Esophagus squamous epithelium (tissue), 5 donors: Measurements from ENCODE around the gene UNC93B1. TPM values are rescaled to one million over a fixed set of nuclear protein-coding genes. Genes with fewer than 3 reads are reported as not detected.
"Not testable (repeated sequence)": the region's sequence is repeated elsewhere in the genome, so short reads cannot be mapped to it uniquely, and the experiment has no call there.

Source experiments
- DNase-seq: peaks from one replicate; lab custom pipeline; 2025; lab: John Stamatoyannopoulos, UW
- H3K27ac ChIP-seq, 4 donors: fragments of 200-600 bp; sonication (generic); one replicate each; pipeline ENCODE4 v1.5.1; 2016 to 2019; ENCODE audit warnings: mild to moderate bottlenecking in 1 of 4
- H3K27me3 ChIP-seq, 4 donors: fragments of 200-600 bp; sonication (generic); 1 replicate in 3 of 4; 2 replicates in 1 of 4; pipeline versions ENCODE4 v1.5.1 to v1.6.0; 2017 to 2021; ENCODE audit warnings: antibody characterized with exemption in 1 of 4
- H3K36me3 ChIP-seq, 3 donors: fragments of 200-600 bp; sonication (generic); one replicate each; pipeline ENCODE4 v1.5.1; 2016 to 2019
- H3K4me1 ChIP-seq, 3 donors: fragments of 200-600 bp; sonication (generic); one replicate each; pipeline ENCODE4 v1.5.1; 2017 to 2019
- H3K4me3 ChIP-seq, 4 donors: fragments of 200-600 bp; sonication (generic); 1 replicate in 3 of 4; 2 replicates in 1 of 4; pipeline ENCODE4 v1.5.1; 2016 to 2019; ENCODE audit warnings: mild to moderate bottlenecking in 2 of 4, moderate library complexity in 1 of 4
- H3K9me3 ChIP-seq, 3 donors: fragments of 200-600 bp; sonication (generic); one replicate each; pipeline ENCODE4 v1.5.1; 2016 to 2019
- WGBS, 2 donors: methylation state at CpG; one replicate each; pipeline ENCODE4 v1.1.5; 2018; 5-methylcytosine and 5-hydroxymethylcytosine counted together
- intact Hi-C: fragments of 100-400 bp; cut with DNase I; formaldehyde crosslinking; loops from one replicate; pipeline ENCODE4 v1.15.0; 2022
- total RNA-seq, 4 donors: library from RNA; depleted of rRNA; stranded (reverse); fragments of >200 nt; gene quantifications; one replicate each; pipeline ENCODE4 v1.1.0, GENCODE V29; 2016
- TF ChIP-seq, protein P1 (sequence below), 6 experiments: fragments of 450-650 bp in 4 of 6; fragments of 200-600 bp in 2 of 6; sonication (generic) in 2 of 6; IDR thresholded peaks; one replicate each; pipeline ENCODE4 v1.5.1; 2016 to 2019; ENCODE audit warnings: antibody characterized with exemption in 6 of 6, mild to moderate bottlenecking in 4 of 6, moderate library complexity in 4 of 6
- donor health status: DM: yes; HTN: yes; CAD: no.

UNC93B1 gene
- total RNA-seq, 4 donors from 2014 or later = 13.5 to 38.0 (median 31.5) TPM

DNA sequence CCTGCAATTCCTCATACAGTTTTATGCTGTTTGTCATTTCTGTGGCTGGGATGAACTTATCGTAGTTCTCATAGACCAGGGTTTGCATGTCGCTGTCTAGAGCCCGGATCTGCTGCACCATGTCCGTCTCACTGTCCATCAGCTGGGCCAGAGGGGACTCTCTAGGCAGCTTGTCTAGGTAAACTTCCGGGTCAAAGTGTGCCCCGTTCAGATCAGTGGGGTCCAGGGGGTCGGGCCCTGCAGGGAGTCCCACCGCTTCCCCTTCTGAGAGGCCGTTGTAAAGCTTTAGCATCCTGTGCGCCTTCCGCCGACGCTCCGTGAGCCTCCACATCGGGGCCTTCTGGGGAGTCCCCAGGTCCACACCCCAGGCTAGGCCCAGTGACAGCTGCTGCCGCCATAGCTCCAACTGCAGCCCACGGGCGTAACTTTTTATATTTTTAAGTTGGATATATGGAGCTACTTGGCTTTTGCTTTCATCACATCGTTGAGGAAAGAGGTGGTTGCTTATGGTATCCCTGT, 38.0 kb downstream of the UNC93B1 start:
- intact Hi-C loops, H3K4me3 ChIP-seq, H3K27ac ChIP-seq, H3K4me1 ChIP-seq, H3K9me3 ChIP-seq, DNase-seq, H3K27me3 ChIP-seq, H3K36me3 ChIP-seq: not testable (repeated sequence)
- whole genome bisulfite sequencing, 2 donors = 94 to 100% methylated on average over 3 to 7 of the region's 19 CpGs

DNA sequence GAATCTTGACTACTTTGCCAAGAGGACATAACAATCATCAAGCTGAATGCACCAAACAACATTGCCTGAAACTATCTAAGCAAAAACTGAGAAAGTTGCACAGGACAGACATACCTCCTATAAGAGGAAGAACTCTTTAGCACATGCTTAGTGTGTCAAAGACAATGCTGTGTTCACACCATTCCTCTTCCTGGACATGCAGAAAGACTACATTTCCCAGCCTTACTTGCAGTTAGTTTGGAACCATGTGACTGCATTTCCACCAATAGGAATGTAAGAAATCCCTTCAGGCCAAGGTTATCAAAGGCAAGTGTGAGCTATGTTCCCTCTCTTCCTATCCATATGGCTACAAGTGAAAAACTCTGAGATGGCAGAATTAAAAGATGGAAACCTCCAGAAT, 39.2 kb downstream of the UNC93B1 start:
- DNase-seq, H3K4me3 ChIP-seq, H3K36me3 ChIP-seq, H3K4me1 ChIP-seq, H3K27ac ChIP-seq, intact Hi-C loops, H3K9me3 ChIP-seq: not testable (repeated sequence)
- peaks cover 0 to 10% (median 0%) of the 10 kb centered on the region in 4 donors for H3K27me3 ChIP-seq

DNA sequence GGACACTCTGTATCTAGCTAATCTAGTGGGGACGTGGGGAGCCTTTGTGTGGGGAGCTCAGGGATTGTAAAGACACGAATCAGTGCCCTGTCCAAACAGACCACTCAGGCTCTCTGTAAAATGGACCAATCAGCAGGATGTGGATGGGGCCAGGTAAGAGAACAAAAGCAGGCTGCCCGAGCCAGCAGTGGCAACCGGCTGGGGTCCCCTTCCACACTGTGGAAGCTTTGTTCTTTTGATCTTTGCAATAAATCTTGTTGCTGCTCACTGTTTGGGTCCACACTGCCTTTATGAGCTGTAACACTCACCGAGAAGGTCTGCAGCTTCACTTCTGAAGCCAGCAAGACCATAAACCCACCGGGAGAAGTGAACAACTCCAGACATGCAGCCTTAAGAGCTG, 40.0 kb downstream of the UNC93B1 start:
- intact Hi-C loops, DNase-seq, H3K27ac ChIP-seq, H3K4me3 ChIP-seq, H3K36me3 ChIP-seq, H3K4me1 ChIP-seq, H3K9me3 ChIP-seq: not testable (repeated sequence)
- H3K27me3 ChIP-seq = peaks cover 0 to 10% (median 0%) of the 10 kb centered on the region in 4 donors
- 29 to 60% methylated on average over 5 to 6 of the region's 6 CpGs for WGBS, 2 donors

DNA sequence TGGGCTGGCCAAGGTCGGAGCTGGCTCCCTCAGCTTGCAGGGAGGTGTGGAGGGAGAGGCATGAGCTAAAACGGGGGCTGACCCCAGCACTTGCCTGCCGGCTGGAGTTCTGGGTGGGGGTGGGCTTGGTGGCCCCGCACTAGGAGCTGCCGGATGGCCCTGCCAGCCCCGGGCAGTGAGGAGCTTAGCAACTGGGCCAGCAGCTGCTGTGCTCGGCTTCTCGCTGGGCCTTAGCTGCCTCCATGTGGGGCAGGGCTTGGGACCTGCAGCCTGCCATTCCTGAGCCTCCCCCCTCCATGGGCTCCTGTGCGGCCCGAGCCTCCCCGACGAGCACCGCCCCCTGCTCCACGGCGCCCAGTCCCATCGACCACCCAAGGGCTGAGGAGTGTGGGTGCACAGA, 40.7 kb downstream of the UNC93B1 start:
- H3K27ac ChIP-seq, H3K36me3 ChIP-seq, H3K4me1 ChIP-seq, H3K4me3 ChIP-seq, H3K9me3 ChIP-seq, intact Hi-C loops, DNase-seq: not testable (repeated sequence)
- H3K27me3 ChIP-seq = peaks cover 0 to 12% (median 0%) of the 10 kb centered on the region in 4 donors
- WGBS, 2 donors = 60% methylated on average over 1 of the region's 16 CpGs; no CpG with 5 or more reads in 1 of the 2 donors

DNA sequence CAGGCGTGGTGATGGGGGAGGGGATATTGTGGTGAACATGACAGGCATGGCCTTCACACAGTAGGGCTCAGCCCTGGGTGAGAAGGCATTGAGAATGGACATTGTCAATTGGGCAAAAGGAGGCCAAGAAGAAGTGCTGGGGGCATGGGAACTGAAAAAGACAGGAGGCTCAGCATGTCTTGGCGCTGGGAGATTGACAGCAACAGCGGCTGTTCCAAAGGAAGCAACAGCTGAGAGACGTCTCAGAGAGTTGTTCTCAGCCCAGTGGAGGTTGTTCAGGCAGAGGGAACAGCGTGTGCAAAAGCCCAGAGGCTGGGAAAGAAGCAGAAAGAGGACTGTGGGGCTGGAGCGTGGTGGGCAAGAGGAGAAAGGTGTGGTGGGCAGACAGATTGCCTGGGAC, 47.7 kb downstream of the UNC93B1 start:
- 67 to 70% methylated on average over 6 of the region's 6 CpGs for WGBS, 2 donors
- H3K27ac ChIP-seq, intact Hi-C loops, H3K4me1 ChIP-seq, H3K36me3 ChIP-seq, H3K4me3 ChIP-seq, H3K9me3 ChIP-seq, DNase-seq: not testable (repeated sequence)
- H3K27me3 ChIP-seq = peaks cover 0 to 41% (median 0%) of the 10 kb centered on the region in 4 donors

DNA sequence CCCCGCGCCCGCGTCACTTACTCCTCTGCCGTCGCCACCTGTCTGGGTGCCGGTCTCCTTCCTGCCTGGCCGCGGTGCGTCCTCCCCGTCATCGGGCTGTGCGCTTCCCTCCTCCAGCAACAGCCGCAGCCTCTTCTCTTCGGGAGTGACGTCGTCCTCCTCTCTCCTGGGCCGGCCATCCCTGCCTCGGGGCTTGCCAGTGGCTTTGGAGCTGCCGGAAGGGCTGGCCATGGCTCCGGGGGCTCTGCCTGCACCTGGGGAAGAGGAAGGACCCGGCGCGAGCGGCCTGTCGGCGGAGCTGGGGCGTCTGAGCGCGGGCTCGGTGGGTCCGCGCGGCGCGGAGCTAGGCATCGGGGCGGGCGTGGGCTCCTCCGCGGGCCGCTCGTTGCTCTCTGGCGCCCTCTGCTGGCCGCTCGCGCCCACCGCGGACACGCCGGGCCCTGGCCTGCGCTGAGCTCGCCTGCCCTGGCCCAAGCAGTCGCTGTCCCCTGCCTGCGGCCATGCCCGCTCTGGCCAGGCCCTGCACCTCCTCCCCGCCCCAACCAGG, 48.4 kb downstream of the UNC93B1 start:
- peaks cover 0 to 37% (median 0%) of the 10 kb centered on the region in 4 donors for H3K27me3 ChIP-seq
- H3K9me3 ChIP-seq, H3K36me3 ChIP-seq, H3K4me1 ChIP-seq, intact Hi-C loops, DNase-seq: not testable (repeated sequence)
- TF ChIP-seq, protein P1, sequence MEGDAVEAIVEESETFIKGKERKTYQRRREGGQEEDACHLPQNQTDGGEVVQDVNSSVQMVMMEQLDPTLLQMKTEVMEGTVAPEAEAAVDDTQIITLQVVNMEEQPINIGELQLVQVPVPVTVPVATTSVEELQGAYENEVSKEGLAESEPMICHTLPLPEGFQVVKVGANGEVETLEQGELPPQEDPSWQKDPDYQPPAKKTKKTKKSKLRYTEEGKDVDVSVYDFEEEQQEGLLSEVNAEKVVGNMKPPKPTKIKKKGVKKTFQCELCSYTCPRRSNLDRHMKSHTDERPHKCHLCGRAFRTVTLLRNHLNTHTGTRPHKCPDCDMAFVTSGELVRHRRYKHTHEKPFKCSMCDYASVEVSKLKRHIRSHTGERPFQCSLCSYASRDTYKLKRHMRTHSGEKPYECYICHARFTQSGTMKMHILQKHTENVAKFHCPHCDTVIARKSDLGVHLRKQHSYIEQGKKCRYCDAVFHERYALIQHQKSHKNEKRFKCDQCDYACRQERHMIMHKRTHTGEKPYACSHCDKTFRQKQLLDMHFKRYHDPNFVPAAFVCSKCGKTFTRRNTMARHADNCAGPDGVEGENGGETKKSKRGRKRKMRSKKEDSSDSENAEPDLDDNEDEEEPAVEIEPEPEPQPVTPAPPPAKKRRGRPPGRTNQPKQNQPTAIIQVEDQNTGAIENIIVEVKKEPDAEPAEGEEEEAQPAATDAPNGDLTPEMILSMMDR (IDR thresholded peaks at IDR 0.05) = peak; percentile 58 to 72 (median 62)
- no CpG with 5 or more reads among the region's 57 CpGs for WGBS, 2 donors
- peak overlapping the region; percentile 28 to 75 (median 53) for H3K4me3 ChIP-seq
- H3K27ac ChIP-seq = peak overlapping the region in 2 of 4 donors; percentile 42 to 45

DNA sequence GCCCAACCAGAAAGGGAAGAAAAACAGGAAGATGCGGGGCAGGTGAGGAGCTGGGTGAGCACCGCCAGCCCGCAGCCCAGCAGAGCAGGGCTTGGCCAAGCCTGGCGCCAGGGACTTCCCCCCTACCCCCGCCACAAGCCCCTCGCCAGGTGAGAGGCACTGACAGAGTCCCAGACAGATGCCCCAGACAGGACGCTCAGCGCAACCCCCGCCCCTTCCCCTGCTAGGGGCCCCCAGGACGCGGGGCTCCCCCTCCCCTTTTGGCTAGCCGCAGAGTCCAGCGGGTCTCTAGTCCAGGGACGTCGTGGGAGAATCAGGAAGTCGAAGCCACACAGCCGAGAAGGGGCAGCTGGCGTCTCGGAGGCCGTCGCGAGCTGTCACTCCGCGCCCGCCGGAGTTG, 48.9 kb downstream of the UNC93B1 start:
- Histone ChIP-seq H3K27me3 (peaks cover 0 to 37% (median 0%) of the 10 kb centered on the region in 4 donors), H3K27ac (peak overlapping the region in 1 of 4 donors; percentile 45), H3K4me3 (peak overlapping the region; percentile 28 to 75 (median 53))
- H3K4me1 ChIP-seq, H3K36me3 ChIP-seq, H3K9me3 ChIP-seq, DNase-seq, intact Hi-C loops: not testable (repeated sequence)
- WGBS, 2 donors = no CpG with 5 or more reads among the region's 26 CpGs

DNA sequence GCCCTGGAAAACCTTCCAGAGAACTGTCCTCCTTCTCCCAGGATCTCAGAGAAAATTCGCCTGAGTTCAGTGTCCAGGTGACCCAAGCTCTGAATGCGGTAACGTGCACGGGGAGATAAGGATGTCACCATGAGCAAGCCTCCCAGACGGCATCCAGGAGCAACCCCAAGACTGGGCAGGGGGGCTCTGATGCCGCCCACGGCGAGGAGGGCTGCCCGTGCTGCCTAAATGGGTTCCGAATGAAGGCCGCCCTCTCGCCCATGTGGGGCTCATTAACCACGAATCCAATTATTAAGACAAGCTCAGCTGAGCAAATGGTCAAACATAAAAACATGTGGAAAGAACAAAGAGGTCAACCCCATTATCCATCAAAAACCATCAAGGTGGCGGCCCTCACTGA, 49.6 kb downstream of the UNC93B1 start:
- DNase-seq, H3K9me3 ChIP-seq, H3K4me1 ChIP-seq, H3K4me3 ChIP-seq, H3K27ac ChIP-seq, H3K36me3 ChIP-seq, intact Hi-C loops: not testable (repeated sequence)
- peaks cover 0 to 37% (median 0%) of the 10 kb centered on the region in 4 donors for H3K27me3 ChIP-seq
- 91 to 96% methylated on average over 4 to 6 of the region's 14 CpGs for WGBS, 2 donors

DNA sequence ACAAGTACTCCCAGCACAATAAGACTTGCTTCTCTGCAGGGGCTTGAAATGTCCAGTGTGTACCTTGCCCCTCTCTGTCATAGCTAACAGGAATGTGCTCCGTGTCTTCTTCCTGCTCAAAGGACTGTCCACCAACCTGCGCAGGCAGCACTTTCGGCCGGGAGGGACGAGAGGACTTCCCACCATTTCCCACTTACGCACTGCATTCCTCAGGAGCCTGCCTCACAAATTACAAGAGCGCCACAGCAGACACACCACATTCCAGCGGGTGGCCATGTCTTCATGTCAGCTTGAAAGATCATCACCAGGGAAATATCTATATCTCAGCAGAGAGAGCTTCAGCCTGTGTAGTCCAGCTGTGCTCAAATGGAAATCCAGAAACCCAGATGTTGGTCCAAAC, 53.2 kb downstream of the UNC93B1 start:
- peaks cover 0 to 14% (median 0%) of the 10 kb centered on the region in 4 donors for H3K27me3 ChIP-seq
- H3K36me3 ChIP-seq, DNase-seq, intact Hi-C loops, H3K4me1 ChIP-seq, H3K27ac ChIP-seq, H3K4me3 ChIP-seq, H3K9me3 ChIP-seq: not testable (repeated sequence)
- 83% methylated on average over 4 of the region's 8 CpGs; no CpG with 5 or more reads in 1 of the 2 donors for WGBS, 2 donors

DNA sequence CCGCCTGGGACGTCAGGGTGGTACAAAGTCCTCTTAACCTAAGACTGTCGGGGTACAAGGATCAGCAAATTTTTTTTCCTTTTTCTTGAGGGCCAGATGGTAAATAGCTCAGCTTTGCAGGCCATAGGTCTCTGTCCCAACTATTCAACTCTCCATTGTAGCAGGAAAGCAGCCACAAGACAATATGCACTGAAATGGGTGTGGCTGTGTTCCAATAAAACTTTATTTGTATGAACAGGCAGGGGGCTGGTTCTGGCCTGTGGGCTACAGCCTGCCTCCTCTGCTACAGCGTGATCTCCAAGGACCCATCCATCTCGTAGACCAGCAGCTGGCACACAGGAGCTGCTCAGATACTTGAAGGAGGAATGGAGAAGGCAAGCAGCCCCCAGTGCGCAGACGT, 56.1 kb downstream of the UNC93B1 start:
- H3K4me1 ChIP-seq, H3K36me3 ChIP-seq, H3K9me3 ChIP-seq, H3K27ac ChIP-seq, DNase-seq, intact Hi-C loops, H3K27me3 ChIP-seq, H3K4me3 ChIP-seq: not testable (repeated sequence)
- 71% methylated on average over 3 of the region's 7 CpGs; no CpG with 5 or more reads in 1 of the 2 donors for WGBS, 2 donors

DNA sequence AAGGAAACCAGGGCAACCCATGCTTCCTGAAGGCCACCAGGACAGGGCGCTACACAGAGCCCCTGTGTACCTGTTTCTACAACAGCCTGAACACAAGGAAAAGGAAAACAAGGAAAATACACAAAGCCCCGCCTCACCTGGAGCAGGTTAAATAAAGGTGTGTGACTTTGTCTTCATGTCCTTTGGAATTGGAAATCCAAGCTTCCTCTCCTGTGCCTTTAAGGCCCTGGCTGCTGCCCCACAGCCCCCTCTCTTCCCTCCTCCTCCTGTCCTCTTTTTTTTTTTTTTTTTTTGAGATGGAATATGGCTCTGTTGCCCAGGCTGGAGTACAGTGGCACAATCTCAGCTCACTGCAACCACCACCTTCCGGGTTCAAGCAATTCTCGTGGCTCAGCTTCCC, 57.5 kb downstream of the UNC93B1 start:
- H3K4me1 ChIP-seq, H3K27ac ChIP-seq, H3K27me3 ChIP-seq, H3K4me3 ChIP-seq, DNase-seq, H3K9me3 ChIP-seq, intact Hi-C loops, H3K36me3 ChIP-seq: not testable (repeated sequence)
- 71 to 89% methylated on average over 4 of the region's 4 CpGs for WGBS, 2 donors
